GM11168 (cell line): ENCODE measurements around the gene CAB39.

Experiments
- in situ Hi-C: fragments of 300-500 bp; cut with MboI; formaldehyde crosslinking; loops from one replicate; pipeline ENCODE4 v1.12.0; 2022; ENCODE audit warnings: low sequenced_read_pairs; ENCODE audit not compliant: unreplicated experiment

Gene CAB39

DNA sequence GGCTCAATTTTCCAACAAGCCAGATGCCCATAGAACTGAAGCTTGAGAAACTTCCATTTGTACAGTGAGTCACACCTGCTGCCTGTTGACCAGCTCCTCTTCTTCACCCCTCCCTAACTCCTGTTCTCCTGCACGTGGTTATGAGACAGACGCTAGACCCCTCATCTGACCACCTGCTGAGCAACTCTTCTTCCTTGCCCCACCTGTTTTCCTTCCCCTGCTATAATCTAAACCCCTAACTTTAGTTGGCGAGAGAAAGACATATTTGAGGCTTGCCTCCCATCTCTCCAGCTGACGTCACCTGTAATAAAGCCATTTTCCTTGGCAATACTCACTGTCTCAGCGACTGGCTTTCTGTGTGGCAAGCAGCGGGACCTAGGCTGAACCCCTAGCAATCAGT lies 129.8 kb downstream of the CAB39 start:
- in situ Hi-C loops, result loop anchor here (10.0 kb wide), 1 partner anchor 152 kb away; the partner anchor contains the start of gene SPATA3

DNA sequence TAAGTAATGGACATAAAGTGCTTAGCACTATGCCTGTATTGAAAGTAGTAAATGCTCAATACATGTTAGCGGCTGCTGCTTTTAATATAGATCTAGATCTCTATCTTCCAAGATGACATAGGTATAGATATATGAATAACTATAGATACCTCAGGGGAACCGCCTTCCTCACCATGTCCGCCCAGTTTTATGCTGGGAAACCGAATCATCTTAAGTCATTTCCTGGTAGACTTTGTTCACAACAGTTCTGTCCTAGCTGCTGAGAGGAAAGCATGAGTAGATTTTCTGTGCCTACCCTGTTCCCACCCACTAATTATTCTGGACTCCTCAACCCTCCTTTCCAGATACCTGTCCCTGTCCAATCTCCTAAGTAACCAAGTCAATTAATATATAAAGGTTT lies 130.5 kb downstream of the CAB39 start:
- in situ Hi-C loops, result loop anchor here (10.0 kb wide), 1 partner anchor 152 kb away; the partner anchor contains the start of gene SPATA3

DNA sequence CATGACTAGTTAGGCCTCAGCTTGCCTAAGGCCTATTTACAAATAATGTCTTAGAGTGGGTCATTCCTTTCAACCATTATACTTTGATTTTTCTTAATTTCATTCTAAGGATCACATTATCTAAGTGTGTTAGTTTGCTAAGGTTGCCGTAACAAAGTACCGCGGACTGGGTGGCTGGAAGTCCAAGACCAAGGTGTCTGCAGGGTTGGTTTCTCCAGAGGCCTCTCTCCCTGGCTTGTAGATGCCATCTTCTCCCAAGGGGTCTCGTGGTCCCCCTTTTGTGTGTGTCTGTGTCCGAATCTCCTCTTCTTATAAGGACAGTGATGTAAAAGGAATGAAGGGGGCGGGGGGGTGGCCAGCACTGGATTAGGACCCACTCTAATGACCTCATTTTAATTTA lies 133.7 kb downstream of the CAB39 start:
- in situ Hi-C loops, result loop anchor here (10.0 kb wide), 1 partner anchor 148 kb away; the partner anchor contains the start of gene SPATA3

GRCh38 chr2:230847883-230848388 lies 135.3 kb downstream of the CAB39 start:
- in situ Hi-C loops, result loop anchor here (10.0 kb wide), 1 partner anchor 147 kb away; the partner anchor contains the start of gene SPATA3

GRCh38 chr2:230849633-230850357 lies 137.2 kb downstream of the CAB39 start:
- in situ Hi-C loops, result loop anchor here (10.0 kb wide), 1 partner anchor 145 kb away; the partner anchor contains the start of gene SPATA3

GRCh38 chr2:230850358-230850658 lies 137.7 kb downstream of the CAB39 start:
- in situ Hi-C loops, result no loop called here

GRCh38 chr2:230852113-230852512 lies 139.5 kb downstream of the CAB39 start:
- in situ Hi-C loops, result no loop called here

DNA sequence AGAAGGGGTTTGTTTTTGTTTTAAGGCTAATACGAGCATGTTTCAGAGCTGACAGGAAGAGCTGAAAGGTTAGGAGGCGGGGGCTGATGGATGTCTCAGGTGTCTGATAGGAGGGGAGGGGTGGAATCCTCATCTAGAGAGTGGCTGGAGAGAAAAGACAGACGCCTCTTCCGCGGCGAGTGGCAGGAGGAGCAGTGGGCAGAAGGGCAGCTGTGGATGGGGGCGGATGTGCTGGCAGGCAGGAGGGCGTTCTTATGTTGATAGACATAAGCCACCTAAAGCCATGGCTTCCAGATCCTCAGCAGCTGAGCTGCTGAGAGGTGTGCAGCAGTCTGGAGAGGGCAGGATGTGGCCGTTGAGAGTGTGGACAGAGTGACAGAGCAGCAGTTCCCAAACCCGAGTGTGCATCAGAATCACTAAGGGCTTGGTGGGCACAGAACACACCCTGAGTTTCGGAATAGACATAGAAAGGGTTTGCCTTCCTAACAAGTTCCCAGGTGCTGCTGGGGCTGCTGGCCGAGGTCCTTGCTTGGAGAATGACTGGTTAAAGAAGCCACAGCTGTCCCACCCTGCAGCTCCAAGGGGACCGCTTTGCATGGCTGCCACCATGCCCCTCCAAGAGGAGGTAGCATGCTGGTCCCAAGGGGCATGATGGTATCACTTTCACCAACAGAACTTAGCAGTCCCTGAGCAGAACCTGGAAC lies 149.1 kb downstream of the CAB39 start:
- in situ Hi-C loops, result no loop called here

GRCh38 chr2:230862292-230862691 lies 149.7 kb downstream of the CAB39 start:
- in situ Hi-C loops, result no loop called here

DNA sequence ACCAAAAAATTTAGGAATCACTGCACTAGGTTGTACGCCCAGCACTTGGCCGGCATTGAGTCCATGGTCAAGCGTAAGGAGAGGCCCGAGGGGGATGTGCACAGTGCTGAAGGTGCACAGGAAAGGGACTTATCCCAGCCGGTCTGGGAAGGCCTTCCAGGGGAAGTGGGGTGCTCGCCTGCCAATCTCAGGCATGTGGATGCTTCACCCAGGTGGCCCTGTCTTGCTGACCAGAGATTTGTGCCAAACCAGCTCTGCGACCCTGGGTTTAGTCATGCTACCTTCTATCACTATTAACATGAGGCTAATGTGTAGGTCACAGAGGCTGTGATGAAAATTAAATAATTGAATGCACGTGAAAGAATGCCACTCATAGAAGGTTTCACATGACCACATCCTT lies 150.4 kb downstream of the CAB39 start:
- in situ Hi-C loops, result no loop called here

DNA sequence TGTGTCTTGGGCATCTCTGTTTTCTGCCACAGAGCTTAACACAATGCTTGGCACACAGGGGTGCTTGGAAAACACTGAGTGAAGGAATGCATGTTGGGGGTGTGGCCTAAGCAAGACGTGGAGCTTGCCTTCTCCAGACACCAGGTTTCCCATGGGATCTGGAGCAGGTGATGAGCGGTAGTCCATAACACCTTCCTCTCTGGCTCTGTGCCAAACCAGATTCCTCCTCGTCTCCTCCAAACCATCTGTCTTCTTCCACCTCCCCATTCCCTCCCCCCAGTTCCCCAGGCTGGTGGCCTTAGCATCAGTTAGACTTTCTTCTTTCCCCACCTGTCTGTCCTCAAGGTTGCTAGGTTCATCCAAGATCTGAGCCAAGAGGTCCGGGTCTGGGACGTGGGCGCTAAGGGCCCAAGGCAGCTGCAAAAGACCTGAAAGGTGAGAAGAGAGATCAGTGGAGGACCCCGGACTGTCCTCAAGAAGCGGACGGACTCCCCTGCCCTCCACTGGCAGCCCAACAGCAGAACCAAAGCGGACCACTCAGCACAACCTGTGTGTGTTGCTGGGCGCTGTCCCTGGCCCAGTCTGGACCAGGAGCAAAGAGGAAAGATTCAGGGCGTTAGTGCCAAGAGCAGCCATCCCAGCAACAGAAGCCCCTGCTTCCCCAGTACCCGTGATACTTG lies 150.9 kb downstream of the CAB39 start:
- in situ Hi-C loops, result no loop called here

DNA sequence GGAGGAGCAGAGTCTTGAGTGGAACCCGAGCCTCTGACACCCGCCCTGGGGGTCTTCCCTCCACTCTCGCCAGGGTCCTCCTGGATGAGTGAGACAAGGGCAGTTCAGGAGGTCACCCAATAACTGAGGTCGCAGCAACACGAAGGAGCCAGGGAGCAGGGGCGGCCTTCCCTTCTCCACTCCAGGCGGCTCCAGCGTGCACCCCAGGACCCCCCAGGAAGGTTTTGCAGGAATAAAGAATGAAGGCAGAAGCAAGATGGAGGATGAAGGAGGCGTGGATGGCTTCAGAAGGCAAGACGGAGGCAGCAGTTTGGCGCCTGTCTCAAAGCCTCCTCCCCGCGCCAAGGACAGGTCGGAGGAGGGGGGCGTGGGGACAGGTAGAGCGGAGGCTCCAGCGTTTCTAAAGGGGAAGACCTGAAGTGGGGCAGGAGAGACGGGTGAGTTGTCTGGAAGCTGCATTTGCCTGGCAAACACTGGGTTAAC lies 151.5 kb downstream of the CAB39 start:
- in situ Hi-C loops, result no loop called here

DNA sequence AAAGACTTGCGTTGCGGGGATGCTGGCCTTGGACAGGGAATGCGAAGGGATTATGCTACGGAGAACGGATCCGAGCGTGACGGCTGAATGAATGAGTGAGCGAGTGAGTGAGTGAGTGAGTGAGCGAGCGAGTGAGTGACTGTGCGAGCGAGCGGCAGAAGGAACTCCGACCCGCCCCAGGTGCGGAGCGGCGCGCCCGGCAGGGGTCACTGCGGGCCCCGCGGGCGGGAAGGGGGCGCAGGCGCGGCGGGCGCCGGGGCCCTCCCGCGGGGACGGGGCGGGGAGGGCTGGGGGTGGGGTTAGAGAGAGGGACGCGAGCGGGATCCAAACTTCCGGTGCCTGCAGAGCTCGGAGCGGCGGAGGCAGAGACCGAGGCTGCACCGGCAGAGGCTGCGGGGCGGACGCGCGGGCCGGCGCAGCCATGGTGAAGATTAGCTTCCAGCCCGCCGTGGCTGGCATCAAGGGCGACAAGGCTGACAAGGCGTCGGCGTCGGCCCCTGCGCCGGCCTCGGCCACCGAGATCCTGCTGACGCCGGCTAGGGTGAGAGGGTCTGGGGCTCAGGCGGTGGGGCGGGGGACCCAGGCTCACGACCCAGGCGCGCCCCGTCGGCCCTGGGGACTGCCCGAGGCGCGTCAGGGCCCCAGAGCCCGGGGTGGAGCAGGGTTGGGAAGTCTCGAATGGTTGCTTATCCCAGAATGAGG lies 152.1 kb downstream of the CAB39 start, which contains the start of gene ITM2C:
Gene ITM2C, plus strand, starts transcription at position 338 of the 702 bp plus-strand sequence. Its CDS starts 84 bp downstream, at position 422.
- in situ Hi-C loops, result no loop called here

GRCh38 chr2:230865307-230865765 lies 152.7 kb downstream of the CAB39 start:
- in situ Hi-C loops, result no loop called here

DNA sequence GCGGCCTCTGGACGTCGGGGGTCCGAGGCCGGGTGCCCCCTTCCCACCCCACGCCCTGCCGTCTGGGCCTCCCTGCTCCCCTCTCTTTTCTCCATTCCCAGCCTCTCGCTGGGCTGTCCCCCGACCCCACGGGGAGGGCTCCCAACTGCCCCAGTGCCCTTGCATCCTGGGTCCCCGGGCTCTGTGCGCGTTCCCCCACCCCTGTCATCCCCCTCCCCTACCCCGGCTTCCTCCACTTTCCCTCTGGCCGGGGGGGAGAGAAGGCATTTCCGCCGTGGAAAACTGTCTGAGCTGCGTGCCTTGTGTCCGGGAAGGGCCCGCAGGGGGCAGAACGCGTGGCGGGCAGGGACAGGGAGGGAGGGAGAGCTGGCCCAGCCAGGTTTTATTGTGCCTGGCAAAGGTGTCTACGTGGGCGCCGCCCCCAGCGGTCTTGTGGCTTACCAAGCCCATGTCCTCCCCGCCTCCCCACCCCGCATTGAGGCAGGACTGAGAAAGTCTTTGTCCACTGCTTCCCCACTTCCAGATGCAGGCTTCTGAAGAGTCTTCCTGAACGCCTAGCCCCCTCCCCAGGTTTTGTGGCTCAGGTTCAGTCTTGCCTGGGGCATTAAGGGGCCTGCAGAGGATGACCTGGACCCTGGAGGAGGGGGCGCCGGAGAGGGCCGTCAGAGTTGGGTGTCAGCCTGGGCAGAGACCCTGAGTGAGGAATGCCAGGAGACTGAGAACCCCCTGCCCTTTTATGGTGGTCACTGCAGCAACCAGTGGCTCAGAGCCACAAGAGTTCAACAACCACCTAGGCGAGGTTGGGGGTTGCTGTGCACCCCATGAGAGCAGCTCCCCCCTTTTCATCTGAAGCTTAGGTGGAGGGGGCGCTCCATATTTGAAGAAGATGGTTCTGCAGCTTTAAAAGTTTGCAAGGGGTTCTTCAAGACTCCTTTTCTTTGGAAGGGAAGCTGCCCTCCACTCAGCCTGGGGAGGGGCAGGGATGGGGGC lies 153.4 kb downstream of the CAB39 start:
- in situ Hi-C loops, result no loop called here

- in situ Hi-C loops, result no loop called here
Observed at GRCh38 chr2:230866756-230867523, 154.3 kb downstream of the CAB39 start.

DNA sequence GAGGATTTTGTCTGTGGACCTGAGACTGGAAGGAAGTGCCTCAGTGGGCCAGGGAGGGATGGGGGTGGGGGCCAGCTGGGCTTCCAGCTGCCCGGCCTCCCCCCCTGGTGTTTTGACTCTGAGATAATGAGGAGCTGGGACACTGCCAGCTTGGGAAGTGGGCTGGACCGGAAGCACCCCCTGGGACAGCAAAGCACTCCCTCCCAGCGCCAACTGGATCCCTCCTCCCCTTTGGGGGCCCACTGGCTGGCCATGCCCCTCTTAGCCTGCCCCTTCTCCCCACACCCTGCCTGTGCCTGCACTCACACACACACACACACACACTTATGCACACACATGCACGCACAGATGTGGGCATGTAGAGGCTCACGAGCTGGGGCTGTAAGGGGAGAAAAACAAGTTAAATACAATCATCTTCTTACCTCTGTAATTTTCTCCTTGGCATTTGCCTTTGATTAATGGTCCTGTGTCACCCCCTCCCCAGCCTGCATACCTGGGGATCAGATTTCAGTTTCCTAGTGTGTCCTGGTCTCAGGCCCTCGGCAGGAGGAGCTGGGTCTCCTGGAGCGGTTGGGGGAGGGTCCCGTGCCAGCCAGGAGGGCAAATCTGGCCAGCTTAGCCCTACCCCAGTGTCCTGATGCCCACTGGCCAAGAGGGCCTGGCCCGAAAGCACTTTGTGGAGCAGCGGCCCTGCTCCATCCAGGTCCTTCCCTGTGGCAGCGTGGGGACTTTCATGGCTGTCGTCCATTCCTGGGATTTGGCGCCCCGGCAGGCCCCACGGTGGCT lies 155.7 kb downstream of the CAB39 start:
- in situ Hi-C loops, result no loop called here
